Panc1 (cell line): ENCODE measurements around the gene ARID1A. TPM values are rescaled to one million over a fixed set of nuclear protein-coding genes. Genes with fewer than 3 reads are reported as not detected.
"Not testable (repeated sequence)": the region's sequence is repeated elsewhere in the genome, so short reads cannot be mapped to it uniquely, and the experiment has no call there.

ENCODE experiments used
- ATAC-seq: fragments of 200-7000 bp; cut with Tn5 transposase; 2 replicates; pipeline ENCODE4 v1.9.1; 2020; ENCODE audit warnings: mild to moderate bottlenecking, moderate library complexity
- BruUV-seq: library from RNA; stranded (reverse); fragments of 400-500 nt; replicated peaks from 2 replicates; lab custom pipeline; 2021; lab: Mats Ljungman, UMichigan
- CTCF ChIA-PET: fragments of 300-600 bp; sonication (Branson Sonifier 250); formaldehyde crosslinking; loops from one replicate; lab custom pipeline; 2022; ENCODE audit warnings: antibody characterized with exemption; lab: Charles Lee
- POLR2A ChIA-PET: fragments of 300-600 bp; sonication (Branson Sonifier 250); formaldehyde crosslinking; loops from one replicate; lab custom pipeline; 2022; ENCODE audit warnings: antibody characterized with exemption; lab: Charles Lee
- DNase-seq: peaks from one replicate; pipeline ENCODE4 v3.0.0-alpha.2; 2010; ENCODE audit warnings: low read depth, low spot score
- H3K27ac ChIP-seq: 2 replicates; pipeline ENCODE4 v1.5.1; 2011; ENCODE audit warnings: mild to moderate bottlenecking, low read length, inconsistent platforms
- H3K27me3 ChIP-seq: fragments of 200-500 bp; sonication (Bioruptor generic); 2 replicates; pipeline ENCODE4 v1.6.0; 2014; ENCODE audit warnings: low read length, inconsistent platforms; ENCODE audit not compliant: control insufficient read depth, insufficient read depth
- H3K36me3 ChIP-seq: fragments of 200-500 bp; sonication (Bioruptor generic); 2 replicates; pipeline ENCODE4 v1.5.1; 2014; ENCODE audit warnings: inconsistent platforms, mild to moderate bottlenecking, low read length, moderate library complexity; ENCODE audit not compliant: control insufficient read depth, insufficient read depth
- H3K4me1 ChIP-seq: 2 replicates; pipeline ENCODE4 v1.5.1; 2011; ENCODE audit warnings: inconsistent platforms, mild to moderate bottlenecking, low read length, moderate library complexity; ENCODE audit not compliant: control insufficient read depth, insufficient read depth
- H3K4me3 ChIP-seq, 2 experiments: 2 replicates each; pipeline ENCODE4 v1.5.1; 2011 to 2012; ENCODE audit warnings: low read depth in 2 of 2, low read length in 2 of 2, mild to moderate bottlenecking in 2 of 2, inconsistent platforms in 1 of 2, moderate library complexity in 1 of 2
- H3K9me3 ChIP-seq: fragments of 200-500 bp; sonication (Bioruptor generic); 2 replicates; pipeline ENCODE4 v1.5.1; 2014; ENCODE audit warnings: low read depth, mild to moderate bottlenecking, inconsistent platforms, low read length, moderate library complexity; ENCODE audit not compliant: control insufficient read depth, insufficient read depth
- CTCF ChIP-seq: fragments of 450-650 bp; IDR thresholded peaks from 2 replicates; pipeline ENCODE4 v1.5.1; 2017; ENCODE audit warnings: mild to moderate bottlenecking
- POLR2AphosphoS5 ChIP-seq: IDR thresholded peaks from 2 replicates; pipeline ENCODE4 v1.6.1; 2012; ENCODE audit warnings: mild to moderate bottlenecking, low read depth, low read length, moderate library complexity
- SIN3A ChIP-seq: IDR thresholded peaks from 2 replicates; pipeline ENCODE4 v1.6.1; 2012; ENCODE audit warnings: low read depth, mild to moderate bottlenecking, low read length, moderate library complexity, borderline replicate concordance; ENCODE audit not compliant: insufficient read depth
- TCF7L2 ChIP-seq: IDR thresholded peaks from 2 replicates; pipeline ENCODE4 v1.6.1; 2011; ENCODE audit warnings: mild to moderate bottlenecking, low read depth, low read length, inconsistent platforms
- in situ Hi-C: cut with HindIII; loops from 2 replicates; pipeline ENCODE4 v1.10.0; 2016; ENCODE audit warnings: low sequenced_read_pairs, low pct_unique_long_range_greater_than_20kb
- intact Hi-C: fragments of 100-400 bp; cut with micrococcal nuclease; formaldehyde crosslinking; loops from one replicate; pipeline ENCODE4 v1.10.0; 2022; ENCODE audit not compliant: unreplicated experiment
- total RNA-seq: library from RNA; stranded (reverse); gene quantifications from one replicate; pipeline ENCODE4 v1.2.1, GENCODE V29; 2021; ENCODE audit not compliant: unreplicated experiment
- TF ChIP-seq, protein P1 (sequence below), 2 experiments: IDR thresholded peaks; 2 replicates each; pipeline ENCODE4 v1.6.1; 2011 to 2012; ENCODE audit warnings: low read depth in 2 of 2, control low read depth in 1 of 2, low read length in 1 of 2, mild to moderate bottlenecking in 1 of 2, moderate library complexity in 1 of 2; ENCODE audit not compliant: insufficient read depth in 1 of 2

The ARID1A gene
- total RNA-seq, 1 experiment from 2014 or later, result 110 TPM

DNA sequence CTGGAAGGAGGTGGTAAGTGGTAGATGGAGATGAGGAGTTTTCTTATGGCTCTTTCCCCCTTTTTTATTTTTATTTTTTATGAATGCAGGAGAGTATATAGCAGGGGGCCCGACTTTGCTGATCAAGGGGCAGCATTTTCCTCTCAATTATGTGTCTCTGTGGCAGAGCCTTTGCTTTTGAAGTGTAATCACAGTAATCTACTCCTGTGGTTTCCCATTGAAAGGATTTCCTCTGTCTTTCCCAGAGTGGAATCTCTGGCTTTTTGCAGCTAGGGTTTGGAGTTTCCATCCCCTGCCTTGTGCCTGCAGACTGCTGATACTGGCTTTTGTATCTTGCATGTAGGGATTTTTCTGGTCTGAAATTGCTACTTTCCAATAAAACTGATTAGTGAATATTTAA is 29.1 kb downstream of the ARID1A start:
- TF ChIP-seq CTCF, result no peak
- TF ChIP-seq POLR2AphosphoS5, result no peak
- Histone ChIP-seq H3K27me3 (no peaks in the 10 kb centered on the region), H3K4me3 (no peak overlapping the region), H3K4me1 (peaks cover 62% of the 10 kb centered on the region), H3K36me3 (peaks cover under 1% of the 10 kb centered on the region), H3K9me3 (no peaks in the 10 kb centered on the region), H3K27ac (peak overlapping the region; percentile 37; the same call in 1 of the 2 replicates)
- CTCF ChIA-PET, result no interaction called here
- DNase-seq, result no peak
- intact Hi-C loops, result no loop called here
- BruUV-seq, result no TSS peak
- in situ Hi-C loops, result no loop called here
- no peak for ATAC-seq
- POLR2A ChIA-PET, result interaction anchor here (0.6 to 1.0 kb wide), 2 partner anchors 8 to 97 kb away, joined by 3 to 9 read pairs; no protein-coding TSS in a partner anchor

- in situ Hi-C loops, H3K27ac ChIP-seq, DNase-seq, BruUV-seq, H3K27me3 ChIP-seq, H3K4me3 ChIP-seq, intact Hi-C loops, CTCF ChIA-PET, H3K9me3 ChIP-seq, ATAC-seq, POLR2A ChIA-PET: not testable (repeated sequence)
- Histone ChIP-seq H3K4me1 (peaks cover 62% of the 10 kb centered on the region), H3K36me3 (peaks cover 11% of the 10 kb centered on the region)
These were observed 30.1 kb downstream of the ARID1A start for GRCh38 chr1:26725904-26726303.

GRCh38 chr1:26726784-26727183 is 31.0 kb downstream of the ARID1A start:
- Histone ChIP-seq H3K27me3 (no peaks in the 10 kb centered on the region), H3K4me3 (no peak overlapping the region), H3K36me3 (peaks cover 16% of the 10 kb centered on the region), H3K4me1 (peaks cover 58% of the 10 kb centered on the region), H3K9me3 (no peaks in the 10 kb centered on the region), H3K27ac (no peak overlapping the region)
- no TSS peak for BruUV-seq
- no peak for TF ChIP-seq POLR2AphosphoS5
- no peak for TF ChIP-seq SIN3A
- TF ChIP-seq TCF7L2, result no peak
- in situ Hi-C loops (no loop called here), intact Hi-C loops (no loop called here)
- ChIA-PET POLR2A (no interaction called here), CTCF (no interaction called here)
- no peak for DNase-seq
- ATAC-seq, result no peak

DNA sequence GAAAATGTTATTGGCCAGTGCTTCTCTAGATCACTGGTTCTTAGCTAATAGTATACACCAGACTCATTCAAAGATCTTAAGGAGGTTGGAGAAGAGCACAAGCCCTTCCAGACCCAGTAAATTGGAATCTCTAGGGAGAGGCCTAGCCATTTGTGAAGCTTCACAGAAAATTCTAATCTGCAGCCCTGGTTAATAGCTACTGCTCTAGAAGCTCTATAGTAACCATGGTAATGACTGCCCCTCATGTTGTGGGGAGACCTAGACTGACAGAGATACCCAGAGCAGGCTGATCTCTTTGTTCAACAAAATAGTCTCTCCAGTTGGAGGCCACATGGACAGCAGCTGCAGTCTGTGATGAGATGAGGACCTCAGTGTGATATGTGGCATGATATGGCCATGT is 31.7 kb downstream of the ARID1A start:
- POLR2A ChIA-PET, result interaction anchor here (0.6 kb wide), 1 partner anchor 249 kb away, joined by 9 read pairs; no protein-coding TSS in a partner anchor
- in situ Hi-C loops (no loop called here), intact Hi-C loops (no loop called here)
- DNase-seq (no peak), ATAC-seq (no peak)
- BruUV-seq, result TSS peak; percentile 1
- Histone ChIP-seq H3K27me3 (no peaks in the 10 kb centered on the region), H3K4me3 (no peak overlapping the region), H3K4me1 (peaks cover 52% of the 10 kb centered on the region), H3K9me3 (no peaks in the 10 kb centered on the region), H3K36me3 (peaks cover 23% of the 10 kb centered on the region), H3K27ac (no peak overlapping the region)
- CTCF ChIA-PET, result no interaction called here
- TF ChIP-seq CTCF (no peak), POLR2AphosphoS5 (no peak), SIN3A (no peak), TCF7L2 (no peak)
- TF ChIP-seq, protein P1, sequence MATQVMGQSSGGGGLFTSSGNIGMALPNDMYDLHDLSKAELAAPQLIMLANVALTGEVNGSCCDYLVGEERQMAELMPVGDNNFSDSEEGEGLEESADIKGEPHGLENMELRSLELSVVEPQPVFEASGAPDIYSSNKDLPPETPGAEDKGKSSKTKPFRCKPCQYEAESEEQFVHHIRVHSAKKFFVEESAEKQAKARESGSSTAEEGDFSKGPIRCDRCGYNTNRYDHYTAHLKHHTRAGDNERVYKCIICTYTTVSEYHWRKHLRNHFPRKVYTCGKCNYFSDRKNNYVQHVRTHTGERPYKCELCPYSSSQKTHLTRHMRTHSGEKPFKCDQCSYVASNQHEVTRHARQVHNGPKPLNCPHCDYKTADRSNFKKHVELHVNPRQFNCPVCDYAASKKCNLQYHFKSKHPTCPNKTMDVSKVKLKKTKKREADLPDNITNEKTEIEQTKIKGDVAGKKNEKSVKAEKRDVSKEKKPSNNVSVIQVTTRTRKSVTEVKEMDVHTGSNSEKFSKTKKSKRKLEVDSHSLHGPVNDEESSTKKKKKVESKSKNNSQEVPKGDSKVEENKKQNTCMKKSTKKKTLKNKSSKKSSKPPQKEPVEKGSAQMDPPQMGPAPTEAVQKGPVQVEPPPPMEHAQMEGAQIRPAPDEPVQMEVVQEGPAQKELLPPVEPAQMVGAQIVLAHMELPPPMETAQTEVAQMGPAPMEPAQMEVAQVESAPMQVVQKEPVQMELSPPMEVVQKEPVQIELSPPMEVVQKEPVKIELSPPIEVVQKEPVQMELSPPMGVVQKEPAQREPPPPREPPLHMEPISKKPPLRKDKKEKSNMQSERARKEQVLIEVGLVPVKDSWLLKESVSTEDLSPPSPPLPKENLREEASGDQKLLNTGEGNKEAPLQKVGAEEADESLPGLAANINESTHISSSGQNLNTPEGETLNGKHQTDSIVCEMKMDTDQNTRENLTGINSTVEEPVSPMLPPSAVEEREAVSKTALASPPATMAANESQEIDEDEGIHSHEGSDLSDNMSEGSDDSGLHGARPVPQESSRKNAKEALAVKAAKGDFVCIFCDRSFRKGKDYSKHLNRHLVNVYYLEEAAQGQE (IDR thresholded peaks at IDR 0.05; ENCODE audit: insufficient read depth in 1 of 2, low read depth in 2 of 2, low read length in 1 of 2), result no peak
